Spleen (tissue), 7 donors: ENCODE data around the gene FN1.

Source experiments
- CTCF ChIP-seq, 11 experiments: fragments of 200-600 bp in 7 of 11; fragments of 450-650 bp in 4 of 11; sonication (generic) in 4 of 11; IDR thresholded peaks in 8 of 11; conservative IDR thresholded peaks in 3 of 11; 1 replicate in 7 of 11; 2 replicates in 4 of 11; pipeline versions ENCODE4 v1.4.0 to v1.8.0; 2016 to 2021; ENCODE audit warnings: antibody characterized with exemption in 11 of 11, inconsistent platforms in 4 of 11, mild to moderate bottlenecking in 1 of 11
- POLR2A ChIP-seq, 3 donors: fragments of 450-650 bp; IDR thresholded peaks; one replicate each; pipeline ENCODE4 v1.5.1; 2017; ENCODE audit warnings: antibody characterized with exemption in 3 of 3, mild to moderate bottlenecking in 1 of 3
- donor health status: DM: no; HTN: no; CAD: no; lungs with moderate emphysema.
- donor health status: DM: no; HTN: no; CAD: no.
- donor health status: DM: no; HTN: no; CAD: no.

GRCh38 chr2:215374642-215375466, 61.0 kb downstream of the FN1 start:
- no peak for TF ChIP-seq CTCF (IDR thresholded peaks at IDR 0.05 in 8 of 11, conservative IDR thresholded peaks at IDR 0.05 in 3 of 11)
- no peak for TF ChIP-seq POLR2A (IDR thresholded peaks at IDR 0.05)
